ENCODE measurements around the gene C19orf85. TPM values are rescaled to one million over a fixed set of nuclear protein-coding genes. Genes with fewer than 3 reads are reported as not detected.

The C19orf85 gene
- total RNA-seq, 6 experiments from 2014 or later: not detected

Other genes starting within 250 kb of the C19orf85 start
- 1 to 10 TPM; 1.8 to 2.7 (median 2.0) TPM for gene TMEM86B, start 236.0 kb downstream of the C19orf85 start, total RNA-seq (2021; fragmentation: NEBNext Ultra II Directional; extraction: Animal tissue kit (Norgen Biotek cat#: 25700))
- 10 to 100 TPM; 85.8 to 93.7 (median 88.9) TPM for gene PPP6R1, start 205.7 kb downstream of the C19orf85 start, total RNA-seq (2021; fragmentation: NEBNext Ultra II Directional; extraction: Animal tissue kit (Norgen Biotek cat#: 25700))
- gene HSPBP1, start 184.6 kb downstream of the C19orf85 start, total RNA-seq (2021; fragmentation: NEBNext Ultra II Directional; extraction: Animal tissue kit (Norgen Biotek cat#: 25700)): 10 to 100 TPM; 37.5 to 43.1 (median 42.5) TPM
- 10 to 100 TPM; 10.9 to 12.0 (median 11.3) TPM for gene BRSK1, start 180.8 kb downstream of the C19orf85 start, total RNA-seq (2021; fragmentation: NEBNext Ultra II Directional; extraction: Animal tissue kit (Norgen Biotek cat#: 25700))
- not detected for gene TMEM150B, start 139.4 kb downstream of the C19orf85 start, total RNA-seq (2021; fragmentation: NEBNext Ultra II Directional; extraction: Animal tissue kit (Norgen Biotek cat#: 25700))
- 1 to 10 TPM; 3.8 to 6.2 (median 4.4) TPM for gene KMT5C, start 124.9 kb downstream of the C19orf85 start, total RNA-seq (2021; fragmentation: NEBNext Ultra II Directional; extraction: Animal tissue kit (Norgen Biotek cat#: 25700))
- not detected for gene COX6B2, start 110.0 kb downstream of the C19orf85 start, total RNA-seq (2021; fragmentation: NEBNext Ultra II Directional; extraction: Animal tissue kit (Norgen Biotek cat#: 25700))
- gene GARIN5B, start 101.5 kb downstream of the C19orf85 start, total RNA-seq (2021; fragmentation: NEBNext Ultra II Directional; extraction: Animal tissue kit (Norgen Biotek cat#: 25700)): under 1 TPM in 1 of 6 experiments, not detected in 5; 0.05 TPM
- gene IL11, start 94.3 kb downstream of the C19orf85 start, total RNA-seq (2021; fragmentation: NEBNext Ultra II Directional; extraction: Animal tissue kit (Norgen Biotek cat#: 25700)): 10 to 100 TPM; 22.2 to 43.4 (median 36.1) TPM
- gene TMEM190, start 87.9 kb downstream of the C19orf85 start, total RNA-seq (2021; fragmentation: NEBNext Ultra II Directional; extraction: Animal tissue kit (Norgen Biotek cat#: 25700)): 1 to 10 TPM in 1 of 6 experiments, under 1 TPM in 2, not detected in 3; 0.33 to 1.1 (median 0.61) TPM
- 1 to 10 TPM in 2 of 6 experiments, under 1 TPM in 4; 0.26 to 2.4 (median 0.64) TPM for gene TMEM238, start 80.5 kb downstream of the C19orf85 start, total RNA-seq (2021; fragmentation: NEBNext Ultra II Directional; extraction: Animal tissue kit (Norgen Biotek cat#: 25700))
- gene RPL28, start 78.8 kb downstream of the C19orf85 start, total RNA-seq (2021; fragmentation: NEBNext Ultra II Directional; extraction: Animal tissue kit (Norgen Biotek cat#: 25700)): 1,000 to 10,000 TPM; 2,082 to 2,537 (median 2,362) TPM
- 100 to 1,000 TPM; 181 to 356 (median 309) TPM for gene UBE2S, start 57.0 kb downstream of the C19orf85 start, total RNA-seq (2021; fragmentation: NEBNext Ultra II Directional; extraction: Animal tissue kit (Norgen Biotek cat#: 25700))
- not detected for gene SHISA7, start 21.5 kb downstream of the C19orf85 start, total RNA-seq (2021; fragmentation: NEBNext Ultra II Directional; extraction: Animal tissue kit (Norgen Biotek cat#: 25700))
- gene ISOC2, start 3.1 kb downstream of the C19orf85 start, total RNA-seq (2021; fragmentation: NEBNext Ultra II Directional; extraction: Animal tissue kit (Norgen Biotek cat#: 25700)): 10 to 100 TPM; 60.1 to 81.4 (median 66.8) TPM
- 10 to 100 TPM in 2 of 6 experiments, 1 to 10 TPM in 4; 8.6 to 11.3 (median 9.5) TPM for gene ZNF628, start 11.9 kb upstream of the C19orf85 start, total RNA-seq (2021; fragmentation: NEBNext Ultra II Directional; extraction: Animal tissue kit (Norgen Biotek cat#: 25700))
- gene NAT14, start 20.4 kb upstream of the C19orf85 start, total RNA-seq (2021; fragmentation: NEBNext Ultra II Directional; extraction: Animal tissue kit (Norgen Biotek cat#: 25700)): 10 to 100 TPM; 53.3 to 72.0 (median 61.3) TPM
- gene SSC5D, start 23.7 kb upstream of the C19orf85 start, total RNA-seq (2021; fragmentation: NEBNext Ultra II Directional; extraction: Animal tissue kit (Norgen Biotek cat#: 25700)): 10 to 100 TPM; 47.7 to 59.9 (median 51.9) TPM
- not detected for gene SBK2, start 72.4 kb upstream of the C19orf85 start, total RNA-seq (2021; fragmentation: NEBNext Ultra II Directional; extraction: Animal tissue kit (Norgen Biotek cat#: 25700))
- not detected for gene SBK3, start 80.8 kb upstream of the C19orf85 start, total RNA-seq (2021; fragmentation: NEBNext Ultra II Directional; extraction: Animal tissue kit (Norgen Biotek cat#: 25700))
- gene ZNF579, start 116.1 kb upstream of the C19orf85 start, total RNA-seq (2021; fragmentation: NEBNext Ultra II Directional; extraction: Animal tissue kit (Norgen Biotek cat#: 25700)): 10 to 100 TPM; 19.0 to 24.3 (median 22.0) TPM
- gene FIZ1, start 134.8 kb upstream of the C19orf85 start, total RNA-seq (2021; fragmentation: NEBNext Ultra II Directional; extraction: Animal tissue kit (Norgen Biotek cat#: 25700)): 10 to 100 TPM in 5 of 6 experiments, 1 to 10 TPM in 1; 9.9 to 13.1 (median 11.9) TPM
- 10 to 100 TPM in 5 of 6 experiments, 1 to 10 TPM in 1; 9.3 to 12.0 (median 10.7) TPM for gene ZNF524, start 135.5 kb upstream of the C19orf85 start, total RNA-seq (2021; fragmentation: NEBNext Ultra II Directional; extraction: Animal tissue kit (Norgen Biotek cat#: 25700))
- gene ZNF865, start 140.9 kb upstream of the C19orf85 start, total RNA-seq (2021; fragmentation: NEBNext Ultra II Directional; extraction: Animal tissue kit (Norgen Biotek cat#: 25700)): 10 to 100 TPM; 13.3 to 14.1 (median 13.8) TPM
- 1 to 10 TPM; 4.6 to 5.3 (median 4.8) TPM for gene ZNF784, start 159.8 kb upstream of the C19orf85 start, total RNA-seq (2021; fragmentation: NEBNext Ultra II Directional; extraction: Animal tissue kit (Norgen Biotek cat#: 25700))
- 10 to 100 TPM; 51.0 to 60.5 (median 57.7) TPM for gene ZNF580, start 176.3 kb upstream of the C19orf85 start, total RNA-seq (2021; fragmentation: NEBNext Ultra II Directional; extraction: Animal tissue kit (Norgen Biotek cat#: 25700))
- 10 to 100 TPM; 20.1 to 25.8 (median 21.9) TPM for gene ZNF581, start 178.9 kb upstream of the C19orf85 start, total RNA-seq (2021; fragmentation: NEBNext Ultra II Directional; extraction: Animal tissue kit (Norgen Biotek cat#: 25700))
- gene CCDC106, start 183.5 kb upstream of the C19orf85 start, total RNA-seq (2021; fragmentation: NEBNext Ultra II Directional; extraction: Animal tissue kit (Norgen Biotek cat#: 25700)): 10 to 100 TPM; 12.9 to 17.4 (median 14.0) TPM
- gene U2AF2, start 190.3 kb upstream of the C19orf85 start, total RNA-seq (2021; fragmentation: NEBNext Ultra II Directional; extraction: Animal tissue kit (Norgen Biotek cat#: 25700)): 100 to 1,000 TPM; 212 to 241 (median 226) TPM
- gene EPN1, start 210.5 kb upstream of the C19orf85 start, total RNA-seq (2021; fragmentation: NEBNext Ultra II Directional; extraction: Animal tissue kit (Norgen Biotek cat#: 25700)): 100 to 1,000 TPM; 176 to 191 (median 185) TPM